Measurements from ENCODE around the gene IFNA14.

DNA sequence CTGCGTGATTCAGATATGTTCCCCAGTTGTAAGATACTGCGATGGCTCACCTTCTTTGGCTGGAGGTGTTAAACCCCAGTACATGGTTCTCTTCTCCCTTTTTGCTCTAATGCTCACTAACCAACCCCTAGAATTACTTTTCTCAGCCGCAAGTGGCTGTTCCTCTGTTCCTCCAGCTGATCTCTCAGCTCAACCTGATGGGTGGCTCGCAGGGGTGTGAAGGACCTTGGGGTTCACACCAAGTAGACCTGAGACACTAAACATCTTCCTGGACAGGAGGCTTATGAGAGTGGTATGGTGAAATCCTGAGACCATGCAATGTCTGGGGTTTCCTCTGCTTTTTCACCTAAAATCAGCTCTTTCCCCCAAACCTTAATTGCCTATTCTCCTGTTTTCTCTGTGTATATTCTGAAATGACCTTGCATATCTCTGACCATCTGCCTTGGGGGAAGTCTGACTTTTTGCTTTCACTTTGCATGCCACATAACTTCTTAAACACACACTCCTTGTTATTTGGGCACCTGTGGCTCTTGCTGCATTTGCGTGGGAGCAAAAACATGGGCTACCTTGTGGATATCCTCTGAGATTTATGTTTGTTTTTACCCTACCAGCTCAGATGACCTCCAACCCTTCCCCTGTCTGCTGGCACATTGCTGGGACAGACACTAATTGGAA, 15.9 kb upstream of the IFNA14 start:
- TF ChIP-seq, protein P1, sequence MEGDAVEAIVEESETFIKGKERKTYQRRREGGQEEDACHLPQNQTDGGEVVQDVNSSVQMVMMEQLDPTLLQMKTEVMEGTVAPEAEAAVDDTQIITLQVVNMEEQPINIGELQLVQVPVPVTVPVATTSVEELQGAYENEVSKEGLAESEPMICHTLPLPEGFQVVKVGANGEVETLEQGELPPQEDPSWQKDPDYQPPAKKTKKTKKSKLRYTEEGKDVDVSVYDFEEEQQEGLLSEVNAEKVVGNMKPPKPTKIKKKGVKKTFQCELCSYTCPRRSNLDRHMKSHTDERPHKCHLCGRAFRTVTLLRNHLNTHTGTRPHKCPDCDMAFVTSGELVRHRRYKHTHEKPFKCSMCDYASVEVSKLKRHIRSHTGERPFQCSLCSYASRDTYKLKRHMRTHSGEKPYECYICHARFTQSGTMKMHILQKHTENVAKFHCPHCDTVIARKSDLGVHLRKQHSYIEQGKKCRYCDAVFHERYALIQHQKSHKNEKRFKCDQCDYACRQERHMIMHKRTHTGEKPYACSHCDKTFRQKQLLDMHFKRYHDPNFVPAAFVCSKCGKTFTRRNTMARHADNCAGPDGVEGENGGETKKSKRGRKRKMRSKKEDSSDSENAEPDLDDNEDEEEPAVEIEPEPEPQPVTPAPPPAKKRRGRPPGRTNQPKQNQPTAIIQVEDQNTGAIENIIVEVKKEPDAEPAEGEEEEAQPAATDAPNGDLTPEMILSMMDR (conservative IDR thresholded peaks at IDR 0.05; ENCODE audit: low read length): no peak
- no peak for TF ChIP-seq EZH2phosphoT487 (IDR thresholded peaks at IDR 0.05; ENCODE audit: borderline replicate concordance)
